ENCODE measurements around the gene AMDHD1. TPM values are rescaled to one million over a fixed set of nuclear protein-coding genes. Genes with fewer than 3 reads are reported as not detected.

Gene AMDHD1, protein sequence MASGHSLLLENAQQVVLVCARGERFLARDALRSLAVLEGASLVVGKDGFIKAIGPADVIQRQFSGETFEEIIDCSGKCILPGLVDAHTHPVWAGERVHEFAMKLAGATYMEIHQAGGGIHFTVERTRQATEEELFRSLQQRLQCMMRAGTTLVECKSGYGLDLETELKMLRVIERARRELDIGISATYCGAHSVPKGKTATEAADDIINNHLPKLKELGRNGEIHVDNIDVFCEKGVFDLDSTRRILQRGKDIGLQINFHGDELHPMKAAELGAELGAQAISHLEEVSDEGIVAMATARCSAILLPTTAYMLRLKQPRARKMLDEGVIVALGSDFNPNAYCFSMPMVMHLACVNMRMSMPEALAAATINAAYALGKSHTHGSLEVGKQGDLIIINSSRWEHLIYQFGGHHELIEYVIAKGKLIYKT
- 0.15 TPM in 1 of 2 replicates, not detected in the other for total RNA-seq

DNA sequence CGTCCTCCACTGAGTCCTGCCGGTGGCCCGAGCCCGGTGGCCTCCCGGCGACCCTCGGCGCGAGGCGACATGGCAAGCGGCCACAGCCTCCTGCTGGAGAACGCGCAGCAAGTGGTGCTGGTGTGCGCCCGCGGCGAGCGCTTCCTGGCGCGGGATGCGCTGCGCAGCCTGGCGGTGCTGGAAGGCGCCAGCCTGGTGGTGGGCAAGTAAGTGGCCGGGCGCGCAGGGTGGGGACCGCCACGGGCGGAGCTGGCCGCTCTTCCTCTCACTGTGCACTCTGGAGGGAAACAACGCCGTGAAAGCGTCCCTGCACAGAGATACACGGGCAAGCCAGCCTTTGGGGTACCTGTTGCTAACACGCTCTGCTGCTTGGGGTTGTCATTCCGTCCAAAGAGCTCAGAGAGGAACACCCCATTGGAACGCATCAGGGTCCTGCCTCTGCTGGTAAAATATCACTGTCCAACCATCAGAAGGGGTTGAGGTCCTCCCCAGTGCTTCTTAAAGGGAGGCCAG, at the start of gene AMDHD1:
Gene AMDHD1 (plus strand): TSS at position 2 of the 513 bp plus-strand sequence. CDS start 68 bp downstream, at position 70.

DNA sequence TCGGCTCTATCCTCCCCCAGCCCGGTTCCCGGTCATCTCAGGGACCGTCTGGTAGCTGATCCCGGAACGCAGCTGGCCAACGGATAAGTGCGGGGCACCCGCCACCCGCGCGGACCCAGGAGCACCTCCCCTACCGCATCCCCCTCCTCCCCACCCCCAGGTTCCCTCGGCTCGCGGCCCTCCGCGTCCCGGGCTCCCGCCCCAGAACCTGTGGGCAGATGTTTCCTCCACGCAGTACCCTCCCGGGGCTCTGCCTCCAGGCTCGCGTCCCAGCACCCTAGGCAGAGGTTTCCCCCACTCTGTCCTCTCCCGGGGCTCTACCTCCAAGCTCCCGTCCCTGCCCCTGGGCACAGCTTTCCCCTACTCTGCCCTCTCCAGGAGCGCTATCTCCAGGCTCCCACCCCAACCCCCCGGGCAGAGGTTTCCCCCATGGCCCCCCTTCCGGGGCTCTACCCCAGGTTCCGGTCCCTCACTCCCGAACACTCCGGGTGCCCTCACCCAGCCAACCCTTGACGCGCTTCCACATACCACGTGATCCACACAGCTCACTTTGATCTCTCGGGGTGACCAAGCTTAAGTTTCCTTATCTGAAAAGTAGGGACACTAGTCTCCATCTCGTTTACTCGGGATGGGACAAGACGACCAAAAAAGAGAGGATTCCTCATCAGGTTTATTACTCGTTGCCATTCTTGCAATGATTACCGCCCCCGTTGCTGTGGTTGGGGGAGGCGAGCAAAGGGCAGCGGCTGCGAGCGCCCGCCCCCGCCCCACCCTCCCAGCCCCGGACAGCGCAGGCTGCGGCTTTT, 404 bp upstream of the AMDHD1 start, which contains the start of gene CCDC38:
Gene CCDC38 (minus strand): TSS at position 91 of the 806 bp plus-strand sequence. CDS start 6,105 bp downstream, outside the sequence.

DNA sequence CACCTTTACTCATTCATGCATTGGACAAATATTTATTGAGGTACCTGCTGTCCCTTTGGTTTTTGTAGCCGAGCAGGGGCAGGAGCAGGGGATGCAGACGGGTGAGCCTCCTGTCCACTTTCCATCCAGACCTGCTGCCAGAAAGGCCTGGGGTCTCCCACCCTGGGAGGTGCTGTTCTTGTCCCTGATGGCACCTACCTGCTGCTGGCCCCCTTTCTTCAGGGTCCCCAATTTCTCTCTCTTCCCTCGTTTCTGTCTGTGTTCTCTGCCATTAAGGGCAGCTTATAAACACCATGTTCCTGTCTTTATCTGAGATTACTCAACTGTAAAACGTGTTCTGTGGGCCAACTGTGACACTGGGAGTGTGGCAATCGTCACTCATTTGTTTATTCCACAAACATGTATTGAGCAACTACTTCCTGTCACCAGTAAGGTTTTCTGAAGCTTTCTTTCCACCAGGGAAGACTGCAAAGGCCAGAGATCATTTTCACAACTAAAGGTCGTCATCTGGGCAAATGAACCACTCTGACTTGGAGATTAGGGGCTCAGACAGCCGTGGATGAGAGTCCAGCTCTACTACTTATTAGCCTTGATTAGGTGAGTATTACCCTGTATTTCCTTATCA, 53.0 kb downstream of the AMDHD1 start, which contains the start of gene HAL:
Gene HAL (minus strand): TSS at position 311 of the 625 bp plus-strand sequence. CDS start 434 bp downstream, outside the sequence.

Other genes with a start within 250 kb of the AMDHD1 start
- 3.6 and 5.4 TPM in 2 replicates for gene NTN4, start 152.6 kb upstream of the AMDHD1 start, total RNA-seq
- 15.0 and 18.4 TPM in 2 replicates for gene SNRPF, start 84.4 kb upstream of the AMDHD1 start, total RNA-seq
- gene CCDC38, start 717 bp upstream of the AMDHD1 start, total RNA-seq: not detected in 2 replicates
- gene HAL, start 53.0 kb downstream of the AMDHD1 start, total RNA-seq: under 0.01 TPM in 2 replicates
- gene LTA4H, start 92.3 kb downstream of the AMDHD1 start, total RNA-seq: 60.7 and 70.1 TPM in 2 replicates